ENCODE results near the gene C1orf115. TPM values are rescaled to one million over a fixed set of nuclear protein-coding genes. Genes with fewer than 3 reads are reported as not detected.

The C1orf115 gene
- total RNA-seq, 2 donors from 2014 or later: 22.9 to 31.2 TPM

DNA sequence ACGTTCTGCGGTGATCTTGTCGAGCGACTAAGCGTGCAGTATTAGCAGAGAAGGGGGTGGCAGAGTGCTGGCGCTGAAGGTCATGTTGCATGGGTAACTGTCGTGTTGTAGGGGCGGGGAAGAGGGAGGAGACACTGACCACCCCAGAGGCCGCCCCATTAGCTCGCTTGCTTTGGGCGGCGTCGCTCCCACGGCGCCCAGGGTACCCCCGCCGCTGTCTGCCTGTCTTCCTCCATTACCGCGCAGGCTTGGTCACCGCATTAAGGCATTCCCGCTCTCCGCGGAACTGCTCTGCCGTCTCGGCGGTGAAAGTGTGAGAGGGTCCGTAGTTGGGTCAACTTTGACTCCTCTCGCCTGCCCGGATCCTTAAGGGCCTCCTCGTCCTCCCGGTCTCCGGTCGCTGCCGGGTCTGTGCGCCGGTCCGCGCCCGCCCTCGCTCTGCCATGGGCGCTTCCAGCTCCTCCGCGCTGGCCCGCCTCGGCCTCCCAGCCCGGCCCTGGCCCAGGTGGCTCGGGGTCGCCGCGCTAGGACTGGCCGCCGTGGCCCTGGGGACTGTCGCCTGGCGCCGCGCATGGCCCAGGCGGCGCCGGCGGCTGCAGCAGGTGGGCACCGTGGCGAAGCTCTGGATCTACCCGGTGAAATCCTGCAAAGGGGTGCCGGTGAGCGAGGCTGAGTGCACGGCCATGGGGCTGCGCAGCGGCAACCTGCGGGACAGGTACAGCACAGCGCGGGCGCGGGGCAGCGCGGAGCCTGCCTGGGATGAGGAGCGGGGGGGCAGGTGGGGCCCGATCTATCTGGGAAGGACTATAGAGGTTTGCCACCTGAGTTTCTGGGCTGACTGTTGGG lies 58.1 kb downstream of the C1orf115 start, which contains the start of gene MTARC2:
Gene MTARC2 (plus strand): TSS at position 234 of the 846 bp plus-strand sequence. CDS start 210 bp downstream, at position 444.
- intact Hi-C loops (cut with DNase I): no loop called here
- DNase-seq (peak; percentile 90), ATAC-seq (peak; percentile 97 to 98)

Other genes starting within 250 kb of the C1orf115 start
- gene MARK1, start 162.2 kb upstream of the C1orf115 start, total RNA-seq: 10 to 100 TPM; 16.7 to 17.7 TPM
- gene MTARC2, start 58.0 kb downstream of the C1orf115 start, total RNA-seq: 10 to 100 TPM; 28.7 to 32.7 TPM
- gene MTARC1, start 96.5 kb downstream of the C1orf115 start, total RNA-seq: 10 to 100 TPM; 33.3 to 50.6 TPM
- 10 to 100 TPM in 1 of 2 donors, 1 to 10 TPM in 1; 4.5 to 10.7 TPM for gene HLX, start 189.1 kb downstream of the C1orf115 start, total RNA-seq

Measured in left cardiac atrium (tissue), 4 donors.